Mesenchymal stem cell (in vitro differentiated cells and primary cell): Measurements from ENCODE around the gene CNOT3.

ENCODE experiments used
- DNase-seq: peaks from one replicate; pipeline ENCODE4 v3.0.0-alpha.2; 2013
- H2AFZ ChIP-seq: one replicate; pipeline ENCODE4 v1.6.1; 2013; ENCODE audit warnings: low read depth, mild to moderate bottlenecking, control low read depth, inconsistent platforms, low read length, moderate library complexity
- H2AK5ac ChIP-seq: 2 replicates; pipeline ENCODE4 v1.6.1; 2013; ENCODE audit warnings: low read length, moderate library complexity, mild to moderate bottlenecking, inconsistent platforms; ENCODE audit not compliant: severe bottlenecking
- H2BK120ac ChIP-seq: one replicate; pipeline ENCODE4 v1.6.1; 2013; ENCODE audit warnings: low read depth, mild to moderate bottlenecking, inconsistent platforms, low read length, moderate library complexity
- H2BK12ac ChIP-seq, 2 experiments: one replicate each; pipeline ENCODE4 v1.6.1; 2013; ENCODE audit warnings: inconsistent platforms in 2 of 2, low read length in 2 of 2, mild to moderate bottlenecking in 2 of 2, moderate library complexity in 2 of 2, control low read depth in 1 of 2
- H2BK15ac ChIP-seq: one replicate; pipeline ENCODE4 v1.6.1; 2013; ENCODE audit warnings: mild to moderate bottlenecking, low read depth, inconsistent platforms; ENCODE audit not compliant: poor library complexity, severe bottlenecking
- H2BK5ac ChIP-seq: 2 replicates; pipeline ENCODE4 v1.6.1; 2013; ENCODE audit warnings: low read depth, mild to moderate bottlenecking, low read length, control low read depth, inconsistent platforms; ENCODE audit not compliant: poor library complexity, severe bottlenecking
- H3K14ac ChIP-seq, 2 experiments: one replicate each; pipeline ENCODE4 v1.6.1; 2013; ENCODE audit warnings: inconsistent platforms in 2 of 2, low read length in 2 of 2, control low read depth in 1 of 2, mild to moderate bottlenecking in 1 of 2, moderate library complexity in 1 of 2
- H3K18ac ChIP-seq, 2 experiments: one replicate each; pipeline ENCODE4 v1.6.1; 2013; ENCODE audit warnings: inconsistent platforms in 2 of 2, low read length in 2 of 2, control low read depth in 1 of 2, low read depth in 1 of 2, mild to moderate bottlenecking in 1 of 2
- H3K23ac ChIP-seq, 2 experiments: one replicate each; pipeline ENCODE4 v1.6.1; 2013; ENCODE audit warnings: inconsistent platforms in 2 of 2, low read length in 2 of 2, mild to moderate bottlenecking in 2 of 2, moderate library complexity in 2 of 2, control low read depth in 1 of 2
- H3K27ac ChIP-seq: 2 replicates; pipeline ENCODE4 v1.5.1; 2013; ENCODE audit warnings: mild to moderate bottlenecking, moderate library complexity, low read length, control low read depth, inconsistent platforms; ENCODE audit not compliant: poor library complexity, severe bottlenecking
- H3K27me3 ChIP-seq, 2 experiments: 2 replicates each; pipeline versions ENCODE4 v1.6.1 to v1.7.0; 2013; ENCODE audit warnings: low read length in 2 of 2, mild to moderate bottlenecking in 2 of 2, moderate library complexity in 2 of 2, control low read depth in 1 of 2, inconsistent platforms in 1 of 2; ENCODE audit not compliant: control insufficient read depth in 1 of 2, insufficient read depth in 1 of 2
- H3K36me3 ChIP-seq, 2 experiments: 2 replicates each; pipeline versions ENCODE4 v1.6.1 to v1.7.0; 2013; ENCODE audit warnings: low read length in 2 of 2, control low read depth in 1 of 2, inconsistent platforms in 1 of 2, low read depth in 1 of 2, mild to moderate bottlenecking in 1 of 2; ENCODE audit not compliant: insufficient read depth in 2 of 2, control insufficient read depth in 1 of 2
- H3K4ac ChIP-seq, 2 experiments: one replicate each; pipeline ENCODE4 v1.6.1; 2013; ENCODE audit warnings: inconsistent platforms in 2 of 2, low read length in 2 of 2, mild to moderate bottlenecking in 2 of 2, moderate library complexity in 2 of 2, control low read depth in 1 of 2, low read depth in 1 of 2
- H3K4me1 ChIP-seq: 2 replicates; pipeline ENCODE4 v1.6.1; 2013; ENCODE audit warnings: low read depth, low read length, control low read depth; ENCODE audit not compliant: control insufficient read depth, insufficient read depth
- H3K4me2 ChIP-seq: 2 replicates; pipeline ENCODE4 v1.6.1; 2013; ENCODE audit warnings: low read length, mild to moderate bottlenecking, inconsistent platforms; ENCODE audit not compliant: poor library complexity, severe bottlenecking
- H3K4me3 ChIP-seq, 2 experiments: 2 replicates each; pipeline versions ENCODE4 v1.5.1 to v1.7.0; 2013; ENCODE audit warnings: low read length in 2 of 2, mild to moderate bottlenecking in 2 of 2, control low read depth in 1 of 2, low read depth in 1 of 2; ENCODE audit not compliant: insufficient read depth in 1 of 2
- H3K79me1 ChIP-seq: replicated peaks from 2 replicates; pipeline ENCODE4 v1.6.1; 2013; ENCODE audit warnings: mild to moderate bottlenecking, control low read depth, low read length, inconsistent platforms; ENCODE audit not compliant: poor library complexity, severe bottlenecking
- H3K9ac ChIP-seq: 2 replicates; pipeline ENCODE4 v1.7.0; 2013; ENCODE audit warnings: mild to moderate bottlenecking, low read length, moderate library complexity
- H3K9me3 ChIP-seq: 2 replicates; pipeline ENCODE4 v1.7.0; 2013; ENCODE audit warnings: mild to moderate bottlenecking, low read length; ENCODE audit not compliant: control insufficient read depth
- H4K8ac ChIP-seq: one replicate; pipeline ENCODE4 v1.6.1; 2013; ENCODE audit warnings: inconsistent platforms, mild to moderate bottlenecking, low read length, moderate library complexity
- H4K91ac ChIP-seq: one replicate; pipeline ENCODE4 v1.6.1; 2013; ENCODE audit warnings: mild to moderate bottlenecking, low read length, inconsistent platforms
- WGBS: methylation state at CpG from one replicate; pipeline ENCODE4 v1.1.7; 2013; ENCODE audit warnings: mixed read lengths; 5-methylcytosine and 5-hydroxymethylcytosine counted together

Gene CNOT3

DNA sequence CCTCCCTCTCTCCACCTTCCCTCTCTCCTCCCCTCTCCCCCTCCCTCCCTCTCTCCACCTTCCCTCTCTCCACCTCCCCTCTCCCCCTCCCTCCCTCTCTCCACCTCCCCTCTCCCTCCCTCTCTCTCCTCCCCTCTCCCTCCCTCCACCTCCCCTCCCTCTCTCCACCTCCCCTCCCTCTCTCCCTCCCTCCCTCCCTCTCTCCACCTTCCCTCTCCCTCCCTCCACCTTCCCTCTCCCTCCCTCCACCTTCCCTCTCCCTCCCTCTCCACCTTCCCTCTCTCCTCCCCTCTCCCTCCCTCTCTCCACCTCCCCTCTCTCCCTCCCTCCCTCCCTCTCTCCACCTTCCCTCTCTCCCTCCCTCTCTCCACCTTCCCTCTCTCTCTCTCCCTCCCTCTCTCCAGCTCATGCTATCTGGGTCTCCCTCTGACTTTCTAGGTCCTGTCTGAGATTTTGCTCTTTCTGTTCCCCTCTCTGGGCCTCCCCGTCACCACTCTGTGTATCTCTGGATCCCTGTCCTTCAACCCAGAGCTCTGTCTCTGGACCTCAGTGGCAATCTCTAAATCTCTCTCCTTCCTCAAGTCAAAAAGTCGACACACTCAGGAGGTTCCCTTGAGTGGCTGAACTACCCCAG is 3.5 kb upstream of the CNOT3 start:
- Histone ChIP-seq H3K23ac (no peak overlapping the region), H3K9ac (no peak overlapping the region), H2BK120ac (no peak overlapping the region), H3K4me3 (no peak overlapping the region), H3K27ac (no peak overlapping the region), H3K79me1 (no peaks in the 10 kb centered on the region), H3K18ac (no peak overlapping the region), H3K4me2 (no peak overlapping the region), H4K91ac (no peak overlapping the region), H2BK12ac (no peak overlapping the region), H3K4ac (no peak overlapping the region), H3K14ac (no peak overlapping the region), H3K9me3 (no peaks in the 10 kb centered on the region), H2BK5ac (no peak overlapping the region), H2AFZ (no peak overlapping the region), H3K36me3 (peaks cover 24 to 31% of the 10 kb centered on the region in 2 experiments), H2AK5ac (no peak overlapping the region), H4K8ac (no peak overlapping the region), H2BK15ac (no peak overlapping the region), H3K4me1 (peaks cover 10% of the 10 kb centered on the region), H3K27me3 (no peaks in the 10 kb centered on the region)
- 74% methylated on average over 2 of the region's 2 CpGs for WGBS
- DNase-seq, result no peak

- Histone ChIP-seq H3K27me3 (no peaks in the 10 kb centered on the region), H2AFZ (peak overlapping the region; percentile 39), H3K79me1 (no peaks in the 10 kb centered on the region), H3K4me1 (peaks cover 26% of the 10 kb centered on the region), H3K4me2 (peak overlapping the region; percentile 88), H3K23ac (no peak overlapping the region), H3K4me3 (peak overlapping the region; percentile 45 to 82), H2AK5ac (no peak overlapping the region), H4K8ac (no peak overlapping the region), H3K9me3 (no peaks in the 10 kb centered on the region), H3K9ac (peak overlapping the region; percentile 68), H3K36me3 (peaks cover 22 to 32% of the 10 kb centered on the region in 2 experiments), H3K18ac (no peak overlapping the region), H3K4ac (no peak overlapping the region), H3K14ac (no peak overlapping the region), H2BK5ac (no peak overlapping the region), H4K91ac (no peak overlapping the region), H2BK12ac (no peak overlapping the region), H3K27ac (peak overlapping the region; percentile 9), H2BK120ac (no peak overlapping the region), H2BK15ac (no peak overlapping the region)
- DNase-seq, result no peak
- 2% methylated on average over 30 of the region's 30 CpGs for WGBS
Measured at GRCh38 chr19:54136086-54136863, 1.3 kb upstream of the CNOT3 start.

DNA sequence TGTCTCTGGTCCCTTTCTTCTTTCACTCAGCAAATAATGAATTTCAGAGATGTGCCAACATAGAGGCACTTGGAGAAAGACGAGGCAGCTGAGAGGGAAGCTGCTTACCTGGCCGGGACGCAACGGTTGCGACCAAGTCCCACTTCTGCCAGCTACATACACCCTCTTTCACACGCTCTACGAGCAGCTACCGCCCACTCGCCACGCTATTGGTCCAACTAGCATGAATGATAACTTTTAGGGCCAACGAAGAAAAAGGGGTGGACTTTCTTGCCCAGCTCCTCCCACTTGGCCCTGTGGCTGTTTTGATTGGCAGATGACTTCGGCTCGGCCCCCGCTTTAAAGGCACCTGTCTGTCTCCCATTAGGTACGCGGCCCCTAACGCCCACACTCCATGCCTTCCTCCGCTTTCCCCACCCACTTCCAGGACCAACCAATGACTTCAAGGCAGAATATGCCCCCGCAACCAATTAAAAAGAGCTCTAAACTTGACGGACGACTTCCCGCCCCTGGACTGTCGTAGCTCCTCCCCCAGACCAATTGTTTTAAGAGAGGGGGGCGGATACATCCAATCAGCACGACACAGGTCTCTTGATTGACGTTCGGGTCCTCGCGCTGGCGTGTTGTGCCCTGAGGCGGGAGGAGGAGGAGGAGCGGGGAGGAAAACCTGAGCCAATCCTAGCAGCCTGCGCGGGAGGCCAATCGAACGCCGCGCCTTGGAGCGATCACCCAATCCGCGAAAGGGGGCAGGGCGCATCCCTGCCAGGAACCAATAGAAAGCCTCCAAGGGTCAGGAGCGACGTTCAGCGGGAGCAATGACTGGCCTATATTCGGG is 481 bp upstream of the CNOT3 start:
- H3K36me3 ChIP-seq, result peaks cover 17 to 26% of the 10 kb centered on the region in 2 experiments
- peaks cover 28% of the 10 kb centered on the region for H3K4me1 ChIP-seq
- no peak overlapping the region for H2BK15ac ChIP-seq
- H3K18ac ChIP-seq, result no peak overlapping the region
- under 1% methylated on average over 40 of the region's 46 CpGs for WGBS
- peak overlapping the region; percentile 9 for H3K27ac ChIP-seq
- H3K4me2 ChIP-seq, result peak overlapping the region; percentile 88
- H3K9me3 ChIP-seq, result no peaks in the 10 kb centered on the region
- peak overlapping the region; percentile 39 for H2AFZ ChIP-seq
- no peak overlapping the region for H3K23ac ChIP-seq
- H3K79me1 ChIP-seq, result no peaks in the 10 kb centered on the region
- no peak overlapping the region for H2BK5ac ChIP-seq
- no peak overlapping the region for H2BK120ac ChIP-seq
- peak overlapping the region; percentile 45 to 84 for H3K4me3 ChIP-seq
- H3K14ac ChIP-seq, result no peak overlapping the region
- H4K8ac ChIP-seq, result no peak overlapping the region
- H2AK5ac ChIP-seq, result no peak overlapping the region
- peak overlapping the region; percentile 95 for H3K9ac ChIP-seq
- H2BK12ac ChIP-seq, result no peak overlapping the region
- H4K91ac ChIP-seq, result no peak overlapping the region
- peak; percentile 100 for DNase-seq
- no peaks in the 10 kb centered on the region for H3K27me3 ChIP-seq
- H3K4ac ChIP-seq, result no peak overlapping the region
